KMS-11 (cell line): ENCODE data around the gene BTG4.

Experiments
- H2AFZ ChIP-seq: fragments of 200-600 bp; sonication (generic); 2 replicates; pipeline ENCODE4 v1.6.1; 2016; ENCODE audit warnings: antibody characterized with exemption, mixed run types, low read depth
- H3K27ac ChIP-seq: fragments of 200-600 bp; sonication (generic); 2 replicates; pipeline ENCODE4 v1.6.1; 2016; ENCODE audit warnings: mild to moderate bottlenecking, mixed run types
- H3K27me3 ChIP-seq: fragments of 200-600 bp; sonication (generic); 2 replicates; pipeline ENCODE4 v1.6.1; 2017; ENCODE audit warnings: mild to moderate bottlenecking, low read depth, mixed run types, moderate library complexity; ENCODE audit not compliant: insufficient read depth
- H3K36me3 ChIP-seq: fragments of 200-600 bp; sonication (generic); 2 replicates; pipeline ENCODE4 v1.6.1; 2017; ENCODE audit warnings: mild to moderate bottlenecking, mixed run types; ENCODE audit not compliant: insufficient read depth
- H3K4me1 ChIP-seq: fragments of 200-600 bp; sonication (generic); 2 replicates; pipeline ENCODE4 v1.6.1; 2016; ENCODE audit warnings: mild to moderate bottlenecking, low read depth, mixed run types; ENCODE audit not compliant: poor library complexity, severe bottlenecking
- H3K4me2 ChIP-seq: fragments of 200-600 bp; sonication (generic); 2 replicates; pipeline ENCODE4 v1.7.0; 2016; ENCODE audit warnings: mild to moderate bottlenecking, mixed run types
- H3K4me3 ChIP-seq: fragments of 200-600 bp; sonication (generic); IDR thresholded peaks from 2 replicates; pipeline ENCODE4 v1.6.1; 2017; ENCODE audit warnings: low read depth, low read length, mixed read lengths; ENCODE audit not compliant: insufficient read depth
- H3K79me2 ChIP-seq: fragments of 200-600 bp; sonication (generic); 2 replicates; pipeline ENCODE4 v1.6.1; 2016; ENCODE audit warnings: low read depth, mixed run types; ENCODE audit not compliant: insufficient read depth
- H3K9ac ChIP-seq: fragments of 200-600 bp; sonication (generic); 2 replicates; pipeline ENCODE4 v1.6.1; 2016; ENCODE audit warnings: mild to moderate bottlenecking, mixed run types
- H4K20me1 ChIP-seq: fragments of 200-600 bp; sonication (generic); 2 replicates; pipeline ENCODE4 v1.6.1; 2016; ENCODE audit warnings: mild to moderate bottlenecking, mixed run types; ENCODE audit not compliant: insufficient read depth
- CTCF ChIP-seq: fragments of 200-600 bp; sonication (generic); conservative IDR thresholded peaks from 2 replicates; pipeline ENCODE4 v1.6.1; 2017; ENCODE audit warnings: low read depth, mild to moderate bottlenecking, antibody characterized with exemption, low read length, moderate library complexity, mixed read lengths

Gene BTG4

GRCh38 chr11:111447112-111447471 lies 65.1 kb downstream of the BTG4 start:
- no peaks in the 10 kb centered on the region for H3K27me3 ChIP-seq
- H3K36me3 ChIP-seq = no peaks in the 10 kb centered on the region
- H2AFZ ChIP-seq = peak overlapping the region; percentile 22; the same call in 1 of the 2 replicates
- H3K27ac ChIP-seq = no peak overlapping the region
- no peaks in the 10 kb centered on the region for H4K20me1 ChIP-seq
- no peaks in the 10 kb centered on the region for H3K79me2 ChIP-seq
- H3K4me3 ChIP-seq = no peak overlapping the region
- H3K4me2 ChIP-seq = no peak overlapping the region
- H3K4me1 ChIP-seq = peaks cover 42% of the 10 kb centered on the region
- no peak for TF ChIP-seq CTCF
- no peak overlapping the region for H3K9ac ChIP-seq

- no peak overlapping the region for H3K9ac ChIP-seq
- H4K20me1 ChIP-seq = no peaks in the 10 kb centered on the region
- no peaks in the 10 kb centered on the region for H3K27me3 ChIP-seq
- H3K4me1 ChIP-seq = peaks cover 48% of the 10 kb centered on the region
- TF ChIP-seq CTCF = peak; percentile 76
- no peaks in the 10 kb centered on the region for H3K79me2 ChIP-seq
- no peak overlapping the region for H3K27ac ChIP-seq
- no peak overlapping the region for H3K4me3 ChIP-seq
- H2AFZ ChIP-seq = peak overlapping the region; percentile 54; the same call in 1 of the 2 replicates
- H3K4me2 ChIP-seq = peak overlapping the region; percentile 39; the same call in 1 of the 2 replicates
- H3K36me3 ChIP-seq = no peaks in the 10 kb centered on the region
Observed at GRCh38 chr11:111446404-111447111, 65.6 kb downstream of the BTG4 start.

- peak overlapping the region; percentile 54; the same call in 1 of the 2 replicates for H2AFZ ChIP-seq
- H3K36me3 ChIP-seq = no peaks in the 10 kb centered on the region
- H3K4me2 ChIP-seq = no peak overlapping the region
- H3K27me3 ChIP-seq = no peaks in the 10 kb centered on the region
- H3K79me2 ChIP-seq = no peaks in the 10 kb centered on the region
- H3K9ac ChIP-seq = no peak overlapping the region
- no peak overlapping the region for H3K27ac ChIP-seq
- H3K4me1 ChIP-seq = peaks cover 57% of the 10 kb centered on the region
- no peak overlapping the region for H3K4me3 ChIP-seq
- H4K20me1 ChIP-seq = no peaks in the 10 kb centered on the region
- no peak for TF ChIP-seq CTCF
Observed at GRCh38 chr11:111445586-111445985, 66.6 kb downstream of the BTG4 start.
